Stimulated activated effector memory CD8-positive, alpha-beta T cell treated with anti-CD3 and anti-CD28 coated beads, Interleukin-12 subunit alpha, Interleukin-12 subunit beta, amount 100 ng/mL, for 72 hours (primary cell): ENCODE results near the gene FOXJ1.

Experiments used
- ATAC-seq: fragments of 150-1000 bp; cut with Tn5 transposase; 2 replicates; pipeline ENCODE4 v1.10.0; 2021
- DNase-seq, 2 donors: peaks; one replicate each; pipeline ENCODE4 v3.0.0; 2021 to 2022; ENCODE audit warnings: low spot score in 2 of 2
- H3K27ac Mint-ChIP-seq: one replicate; pipeline ENCODE4 v1.8.0; 2022; ENCODE audit warnings: mild to moderate bottlenecking, mixed read lengths
- H3K36me3 Mint-ChIP-seq: one replicate; pipeline ENCODE4 v1.8.0; 2022; ENCODE audit warnings: mild to moderate bottlenecking, mixed read lengths
- H3K4me1 Mint-ChIP-seq: one replicate; pipeline ENCODE4 v1.8.0; 2022; ENCODE audit warnings: mixed read lengths
- H3K4me3 Mint-ChIP-seq: one replicate; pipeline ENCODE4 v1.8.0; 2022; ENCODE audit warnings: mild to moderate bottlenecking, mixed read lengths
- H3K9me3 Mint-ChIP-seq: one replicate; pipeline ENCODE4 v1.8.0; 2022; ENCODE audit warnings: mixed read lengths

FOXJ1 gene

DNA sequence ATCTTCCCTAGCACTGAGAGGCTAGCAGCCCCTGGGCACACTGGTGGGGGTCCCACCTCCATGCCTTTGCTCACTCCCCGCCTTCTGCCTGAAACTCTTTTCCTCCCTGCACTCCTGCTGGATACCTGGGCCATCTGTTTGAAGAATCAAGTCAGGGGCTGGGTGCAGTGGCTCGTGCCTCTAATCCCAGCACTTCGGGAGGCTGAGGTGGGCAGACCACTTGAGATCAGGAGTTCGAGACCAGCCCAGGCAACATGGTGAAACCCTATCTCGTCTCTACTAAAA, 15.7 kb downstream of the FOXJ1 start:
- H3K4me3 Mint-ChIP-seq = no peak overlapping the region
- H3K36me3 Mint-ChIP-seq = no peaks in the 10 kb centered on the region
- H3K9me3 Mint-ChIP-seq = no peaks in the 10 kb centered on the region
- H3K27ac Mint-ChIP-seq = peak overlapping the region; percentile 40
- H3K4me1 Mint-ChIP-seq = peaks cover 10% of the 10 kb centered on the region
- DNase-seq (no peak), ATAC-seq (no peak)

- ATAC-seq (no peak), DNase-seq (no peak)
- Mint-ChIP-seq H3K27ac (peak overlapping the region; percentile 40), H3K36me3 (no peaks in the 10 kb centered on the region), H3K4me3 (no peak overlapping the region), H3K9me3 (no peaks in the 10 kb centered on the region), H3K4me1 (peaks cover 10% of the 10 kb centered on the region)
Observed at GRCh38 chr17:76124582-76125390, 16.3 kb downstream of the FOXJ1 start.

DNA sequence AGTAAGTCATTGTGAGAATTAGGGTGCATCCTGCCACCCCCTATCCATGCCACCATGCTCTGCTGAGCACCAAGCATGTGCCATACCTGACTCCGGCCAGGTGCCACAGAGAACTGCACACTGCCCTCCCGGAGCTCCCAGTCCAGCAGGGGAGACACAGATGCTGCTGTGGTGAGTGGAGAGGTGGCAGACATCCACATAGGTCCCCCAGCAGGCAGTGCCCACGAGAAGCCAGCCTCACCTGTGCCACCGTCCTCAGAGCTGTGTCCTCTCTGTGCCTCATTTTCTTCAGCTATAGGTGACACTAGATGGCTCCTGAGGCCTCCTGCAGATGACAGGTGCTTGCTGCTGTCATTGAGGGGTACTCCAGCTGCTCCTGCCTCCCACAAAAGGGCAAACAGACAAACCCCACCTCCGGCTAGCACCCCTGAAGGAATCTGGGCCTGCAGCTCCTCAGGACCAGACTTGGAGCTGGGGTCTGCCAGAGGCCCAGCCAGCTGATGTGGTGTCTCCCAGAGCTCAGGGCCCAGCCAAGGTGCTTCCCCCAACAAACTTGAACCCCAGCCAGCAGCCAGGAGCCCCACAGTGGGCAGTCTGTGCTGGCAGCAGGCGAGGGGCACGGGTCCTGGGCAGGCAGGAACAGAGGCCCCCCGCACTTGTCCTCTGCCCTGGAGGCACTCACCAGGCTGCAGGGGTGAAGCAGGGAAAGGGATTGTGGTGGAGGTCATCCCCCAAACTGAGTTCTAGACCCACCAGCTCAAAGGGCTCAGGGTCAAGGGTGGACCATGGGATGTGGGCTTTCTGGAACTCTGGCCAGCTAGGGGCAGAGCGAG, 17.1 kb downstream of the FOXJ1 start:
- H3K4me3 Mint-ChIP-seq = peak overlapping the region; percentile 7
- no peak for ATAC-seq
- no peaks in the 10 kb centered on the region for H3K36me3 Mint-ChIP-seq
- peaks cover 10% of the 10 kb centered on the region for H3K4me1 Mint-ChIP-seq
- no peaks in the 10 kb centered on the region for H3K9me3 Mint-ChIP-seq
- H3K27ac Mint-ChIP-seq = peak overlapping the region; percentile 32
- no peak for DNase-seq

GRCh38 chr17:76123191-76123499, 17.9 kb downstream of the FOXJ1 start:
- Mint-ChIP-seq H3K36me3 (no peaks in the 10 kb centered on the region), H3K9me3 (no peaks in the 10 kb centered on the region), H3K4me3 (peak overlapping the region; percentile 7), H3K4me1 (peaks cover 10% of the 10 kb centered on the region), H3K27ac (peak overlapping the region; percentile 32)
- no peak for DNase-seq
- no peak for ATAC-seq

DNA sequence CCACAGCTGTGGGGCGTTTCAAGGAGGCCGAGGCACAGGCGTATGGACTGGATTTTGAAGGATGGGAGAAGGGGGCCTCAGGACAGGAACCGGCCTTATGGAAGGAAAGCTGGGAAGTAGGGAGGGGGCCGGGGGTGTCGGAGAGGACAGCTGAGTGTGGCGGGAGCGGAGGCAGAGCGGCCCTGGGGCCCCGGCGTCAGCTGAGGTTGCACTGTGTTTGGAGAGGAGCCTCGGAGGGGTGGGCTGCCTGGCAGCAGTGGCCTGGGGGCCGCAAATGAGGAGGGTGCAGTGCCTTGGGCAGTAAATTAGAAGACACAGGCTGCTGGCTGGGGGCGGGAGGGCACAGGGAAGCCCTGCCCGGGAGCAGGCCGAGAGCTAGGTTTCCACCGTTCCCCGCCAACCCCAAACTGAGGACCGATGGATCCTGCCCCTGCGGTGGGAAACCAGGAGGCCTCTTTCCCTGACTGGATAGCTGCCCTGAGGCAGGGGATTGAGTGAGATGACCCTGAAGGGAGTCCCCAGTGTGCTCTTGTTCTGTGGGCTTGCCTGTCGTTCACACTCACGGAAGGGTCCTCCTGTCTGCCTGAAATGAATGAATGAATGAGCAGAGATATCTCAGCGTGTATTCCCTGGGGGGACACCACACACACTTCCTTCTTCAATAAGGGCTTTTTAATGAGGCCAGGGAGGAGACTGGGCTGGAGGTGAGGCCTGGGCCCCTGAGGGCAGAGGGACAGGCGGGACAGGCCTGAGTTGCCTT, 18.4 kb downstream of the FOXJ1 start:
- Mint-ChIP-seq H3K4me3 (peak overlapping the region; percentile 7), H3K27ac (peak overlapping the region; percentile 32), H3K9me3 (no peaks in the 10 kb centered on the region), H3K4me1 (peaks cover 10% of the 10 kb centered on the region), H3K36me3 (no peaks in the 10 kb centered on the region)
- DNase-seq (no peak), ATAC-seq (no peak)

DNA sequence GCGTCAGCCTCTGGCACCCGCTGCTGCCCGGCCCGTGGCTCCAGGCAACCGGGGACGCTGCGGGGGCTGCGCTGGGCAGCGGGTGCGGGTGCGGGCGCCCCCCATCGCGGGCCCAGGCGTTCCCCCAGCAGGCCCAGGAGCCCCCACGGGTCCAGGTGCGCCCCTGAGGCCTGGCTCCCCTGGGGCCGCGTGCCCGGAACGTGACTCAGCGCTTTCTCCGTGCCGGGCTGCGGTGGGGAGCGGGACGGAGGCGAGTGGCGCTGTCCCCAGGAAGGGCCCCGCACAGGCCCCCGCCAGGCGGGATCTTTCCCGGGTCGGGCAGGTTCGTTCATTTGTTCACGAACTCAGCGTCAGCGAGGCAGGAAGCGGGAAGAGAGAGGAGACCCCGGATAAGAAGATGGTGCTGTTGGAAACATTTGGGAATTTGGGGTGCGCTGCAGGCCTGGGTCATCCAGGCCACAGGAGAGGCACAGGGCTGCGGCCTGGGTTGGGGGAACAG, 19.1 kb downstream of the FOXJ1 start:
- Mint-ChIP-seq H3K27ac (peak overlapping the region; percentile 32), H3K36me3 (no peaks in the 10 kb centered on the region), H3K9me3 (no peaks in the 10 kb centered on the region), H3K4me3 (peak overlapping the region; percentile 49), H3K4me1 (peaks cover 6% of the 10 kb centered on the region)
- DNase-seq = no peak
- peak; percentile 9 for ATAC-seq

GRCh38 chr17:76120658-76121008, 20.4 kb downstream of the FOXJ1 start:
- no peak for ATAC-seq
- H3K4me3 Mint-ChIP-seq = no peak overlapping the region
- H3K27ac Mint-ChIP-seq = peak overlapping the region; percentile 14
- no peak for DNase-seq
- peaks cover 6% of the 10 kb centered on the region for H3K4me1 Mint-ChIP-seq
- H3K36me3 Mint-ChIP-seq = no peaks in the 10 kb centered on the region
- H3K9me3 Mint-ChIP-seq = no peaks in the 10 kb centered on the region

DNA sequence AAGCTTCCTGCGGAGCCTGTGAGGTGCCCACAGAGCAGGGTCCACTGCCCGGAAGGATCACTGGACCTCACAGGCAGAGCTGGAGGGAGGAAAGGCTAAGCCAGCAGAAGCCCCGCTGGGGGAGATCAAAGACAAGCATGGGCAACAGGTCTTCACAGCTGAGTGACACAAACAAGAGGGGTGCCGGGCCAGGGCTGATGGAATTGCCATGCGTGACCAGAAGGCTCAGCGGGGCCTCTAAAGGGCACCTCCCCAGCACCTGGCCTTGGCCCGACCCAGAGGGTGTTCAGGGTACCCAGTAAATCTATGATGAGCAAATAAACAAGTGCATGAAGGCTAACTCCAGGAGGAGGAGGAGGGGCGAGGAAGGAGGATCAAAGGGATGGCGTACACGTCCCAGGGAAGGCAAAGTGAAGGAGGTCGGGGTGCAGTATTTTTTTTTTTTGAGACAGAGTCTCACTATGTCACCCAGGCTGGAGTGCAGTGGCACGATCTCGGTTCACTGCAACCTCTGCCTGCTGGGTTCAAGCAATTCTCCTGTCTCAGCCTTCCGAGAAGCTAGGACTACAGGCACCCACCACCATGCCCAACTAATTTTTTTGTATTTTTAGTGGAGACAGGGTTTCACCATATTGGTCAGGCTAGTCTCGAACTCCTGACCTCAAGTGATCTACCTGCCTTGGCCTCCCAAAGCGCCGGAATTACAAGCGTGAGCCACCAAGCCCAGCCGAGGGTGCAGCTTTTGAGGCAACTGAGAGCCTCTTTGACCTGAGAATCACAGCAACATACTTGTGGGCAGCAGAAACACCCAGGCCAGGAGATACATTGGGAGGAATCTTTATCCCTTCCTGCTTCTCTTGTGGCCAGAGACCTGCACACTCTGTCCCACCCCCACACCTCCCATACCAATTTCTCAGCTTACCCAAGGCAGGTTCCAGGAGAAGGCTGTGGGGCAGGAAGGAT, 21.4 kb downstream of the FOXJ1 start:
- Mint-ChIP-seq H3K27ac (no peak overlapping the region), H3K36me3 (no peaks in the 10 kb centered on the region), H3K9me3 (no peaks in the 10 kb centered on the region), H3K4me3 (no peak overlapping the region), H3K4me1 (peaks cover 6% of the 10 kb centered on the region)
- DNase-seq = no peak
- ATAC-seq = no peak

DNA sequence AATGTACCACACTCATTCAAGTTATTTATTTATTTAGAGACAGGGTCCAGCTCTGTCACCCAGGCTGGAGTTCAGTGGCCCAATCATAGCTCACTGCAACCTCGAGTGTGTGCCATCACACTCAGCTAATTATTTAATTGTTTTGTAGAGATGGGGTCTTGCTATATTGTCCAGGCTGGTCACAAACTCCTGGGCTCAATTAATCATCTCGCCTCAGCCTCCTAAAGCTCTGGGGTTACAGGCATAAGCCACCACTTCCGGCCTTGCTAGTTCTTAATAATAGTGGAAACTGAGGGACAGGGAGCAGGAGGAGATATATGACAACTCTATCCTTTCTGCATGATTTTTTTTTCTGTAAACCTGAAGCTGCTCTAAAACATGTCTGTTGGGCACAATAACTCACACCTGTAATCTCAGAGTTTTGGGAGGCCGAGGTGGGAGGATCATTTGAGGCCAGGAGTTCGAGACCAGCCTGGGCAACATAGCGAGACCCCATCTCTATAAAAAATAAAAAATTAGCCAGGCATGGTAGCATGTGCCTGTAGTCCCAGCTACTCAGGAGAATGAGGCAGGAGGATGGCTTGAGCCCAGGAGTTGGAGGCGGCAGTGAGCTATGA, 25.8 kb downstream of the FOXJ1 start:
- no peak overlapping the region for H3K4me3 Mint-ChIP-seq
- no peak overlapping the region for H3K27ac Mint-ChIP-seq
- no peaks in the 10 kb centered on the region for H3K36me3 Mint-ChIP-seq
- no peak for ATAC-seq
- no peaks in the 10 kb centered on the region for H3K9me3 Mint-ChIP-seq
- H3K4me1 Mint-ChIP-seq = no peaks in the 10 kb centered on the region
- no peak for DNase-seq

DNA sequence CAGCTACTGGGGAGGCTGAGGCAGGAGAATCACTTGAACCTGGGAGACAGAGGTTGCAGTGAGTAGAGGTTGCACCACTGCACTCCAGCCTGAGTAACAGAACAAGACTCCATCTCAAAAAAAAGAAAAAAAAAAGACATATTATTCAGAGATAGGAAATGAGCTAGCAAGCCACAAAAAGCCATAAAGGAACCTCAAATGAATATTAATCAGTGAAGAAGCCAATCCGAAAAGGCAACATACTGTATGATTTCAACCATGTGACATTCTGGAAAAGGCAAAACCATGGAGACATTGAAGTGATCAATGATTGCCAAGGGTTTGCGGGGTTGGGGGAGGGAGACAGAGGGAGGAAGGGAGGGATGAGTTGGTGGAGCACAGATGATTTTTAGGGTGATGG, 29.1 kb downstream of the FOXJ1 start:
- no peak overlapping the region for H3K4me3 Mint-ChIP-seq
- H3K4me1 Mint-ChIP-seq = no peaks in the 10 kb centered on the region
- no peak for ATAC-seq
- DNase-seq = no peak
- H3K36me3 Mint-ChIP-seq = no peaks in the 10 kb centered on the region
- no peak overlapping the region for H3K27ac Mint-ChIP-seq
- no peaks in the 10 kb centered on the region for H3K9me3 Mint-ChIP-seq

GRCh38 chr17:76107509-76107908, 33.5 kb downstream of the FOXJ1 start:
- ATAC-seq (no peak), DNase-seq (no peak)
- Mint-ChIP-seq H3K27ac (no peak overlapping the region), H3K36me3 (peaks cover 14% of the 10 kb centered on the region), H3K9me3 (no peaks in the 10 kb centered on the region), H3K4me1 (peaks cover 6% of the 10 kb centered on the region), H3K4me3 (no peak overlapping the region)

GRCh38 chr17:76106703-76107102, 34.3 kb downstream of the FOXJ1 start:
- peaks cover 19% of the 10 kb centered on the region for H3K36me3 Mint-ChIP-seq
- no peak overlapping the region for H3K27ac Mint-ChIP-seq
- peaks cover 12% of the 10 kb centered on the region for H3K4me1 Mint-ChIP-seq
- no peaks in the 10 kb centered on the region for H3K9me3 Mint-ChIP-seq
- no peak for ATAC-seq
- H3K4me3 Mint-ChIP-seq = no peak overlapping the region
- DNase-seq = no peak

DNA sequence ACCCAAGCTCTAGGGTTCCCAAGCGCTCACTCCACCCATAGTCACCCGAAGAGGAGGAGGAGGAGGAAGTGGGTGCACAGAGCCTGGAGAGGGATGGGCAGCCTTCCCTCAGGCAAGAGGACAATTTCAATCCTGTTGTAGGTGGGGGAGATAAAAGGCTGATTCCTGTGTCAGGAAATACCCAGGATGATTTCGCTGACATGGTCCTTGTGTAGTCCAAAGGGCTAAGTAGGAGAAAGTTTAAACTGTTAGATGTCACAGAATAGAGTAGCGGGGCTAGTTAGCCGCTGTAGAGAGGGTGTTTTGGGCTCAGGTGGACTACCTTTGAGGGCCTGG, 36.2 kb downstream of the FOXJ1 start:
- no peaks in the 10 kb centered on the region for H3K9me3 Mint-ChIP-seq
- peaks cover 23% of the 10 kb centered on the region for H3K4me1 Mint-ChIP-seq
- peak overlapping the region; percentile 95 for H3K4me3 Mint-ChIP-seq
- peaks cover 37% of the 10 kb centered on the region for H3K36me3 Mint-ChIP-seq
- H3K27ac Mint-ChIP-seq = peak overlapping the region; percentile 99
- ATAC-seq (no peak), DNase-seq (no peak)

- Mint-ChIP-seq H3K4me3 (peak overlapping the region; percentile 95), H3K27ac (peak overlapping the region; percentile 99), H3K9me3 (no peaks in the 10 kb centered on the region), H3K36me3 (peaks cover 42% of the 10 kb centered on the region), H3K4me1 (peaks cover 25% of the 10 kb centered on the region)
- ATAC-seq = no peak
- DNase-seq = no peak
Observed at GRCh38 chr17:76104140-76104895, 36.7 kb downstream of the FOXJ1 start.
